Fibroblast of pulmonary artery (primary cell): ENCODE measurements around the gene SPNS2.
"Not testable (repeated sequence)": the region's sequence is repeated elsewhere in the genome, so short reads cannot be mapped to it uniquely, and the experiment has no call there.

Experiments used
- DNase-seq: peaks from one replicate; pipeline ENCODE4 v3.0.0-alpha.2; 2010; ENCODE audit warnings: low read depth
- H3K4me3 ChIP-seq: replicated peaks from 2 replicates; pipeline ENCODE4 v1.5.1; 2011; ENCODE audit warnings: low read depth, mild to moderate bottlenecking, control low read depth, low read length, moderate library complexity
- CTCF ChIP-seq: IDR thresholded peaks from 2 replicates; pipeline ENCODE4 v1.5.1; 2011; ENCODE audit warnings: mild to moderate bottlenecking, control low read depth, low read length, inconsistent platforms; ENCODE audit errors: missing control alignments

SPNS2 gene

DNA sequence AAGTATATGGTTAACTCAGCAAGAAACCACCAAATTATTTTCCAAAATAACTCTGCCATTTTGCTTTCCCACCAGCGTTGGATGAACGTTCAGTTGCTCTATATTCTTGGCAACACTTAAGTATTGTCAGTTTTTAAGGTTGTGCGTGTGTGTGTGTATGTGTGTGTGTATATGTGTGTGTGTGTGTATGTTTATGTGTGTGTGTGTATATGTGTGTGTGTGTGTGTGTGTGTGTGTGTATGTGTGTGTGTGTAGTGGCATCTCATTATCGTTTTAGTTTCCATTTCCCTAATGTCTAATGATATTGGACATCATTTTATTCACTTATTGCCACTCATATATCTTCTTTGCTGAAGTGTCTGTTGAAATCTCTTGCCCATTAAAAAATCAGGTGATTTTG, 74.4 kb downstream of the SPNS2 start:
- TF ChIP-seq CTCF: no peak

DNA sequence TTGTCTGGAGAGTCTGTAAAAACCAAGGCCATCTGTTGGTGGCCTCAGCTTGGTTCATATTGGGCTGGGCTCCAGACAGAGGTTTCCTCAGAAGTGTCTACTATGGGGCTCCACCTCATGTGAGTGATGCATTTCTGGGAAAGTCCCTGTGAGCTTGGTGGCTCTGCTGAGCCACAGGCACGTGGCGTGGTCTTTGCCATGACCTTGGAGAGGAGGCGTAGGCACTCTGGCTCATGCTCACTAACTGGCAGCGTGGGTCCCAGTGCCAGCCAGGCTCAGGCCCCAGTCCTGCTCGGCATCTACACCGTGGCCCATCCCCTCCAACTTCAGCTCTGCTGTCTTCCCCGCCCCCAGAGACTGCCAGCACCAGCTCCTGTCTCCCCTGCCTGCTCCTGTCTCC, 75.0 kb downstream of the SPNS2 start:
- no peak overlapping the region for H3K4me3 ChIP-seq
- DNase-seq: no peak
- TF ChIP-seq CTCF: no peak

More for the DNA sequence above, 74.4 kb downstream of the SPNS2 start:
- no peak overlapping the region for H3K4me3 ChIP-seq
- no peak for DNase-seq

DNA sequence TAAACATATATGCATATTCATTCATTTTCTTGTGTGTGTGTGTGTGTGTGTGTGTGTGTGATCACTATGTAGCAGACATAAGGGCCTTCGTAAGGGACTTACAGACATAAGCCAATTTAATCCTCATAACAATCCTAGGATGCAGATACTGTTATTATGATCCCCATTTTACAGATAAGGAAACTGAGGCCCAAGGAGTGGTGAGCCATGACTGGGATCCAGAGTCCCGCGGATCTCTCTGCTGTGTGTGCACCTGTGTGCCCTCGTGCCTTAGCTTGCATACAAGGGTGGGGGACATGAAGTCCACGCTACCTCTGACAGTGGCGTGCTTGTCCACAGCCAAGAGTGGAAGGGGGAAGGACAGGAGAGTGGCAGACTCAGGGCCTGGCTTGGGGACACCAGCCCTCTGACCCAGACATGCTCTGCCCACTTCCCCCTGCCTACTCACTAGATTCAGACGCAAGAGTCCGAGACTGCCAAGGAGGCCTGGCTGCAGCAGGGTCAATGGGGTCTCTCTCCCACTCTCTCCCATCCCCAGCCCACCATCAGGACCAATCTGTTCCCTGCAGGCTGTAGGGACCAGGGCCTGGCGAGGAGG, 75.9 kb downstream of the SPNS2 start:
- TF ChIP-seq CTCF: no peak
- no peak overlapping the region for H3K4me3 ChIP-seq
- no peak for DNase-seq

GRCh38 chr17:4576161-4576558, 77.5 kb downstream of the SPNS2 start:
- no peak for TF ChIP-seq CTCF
- H3K4me3 ChIP-seq: no peak overlapping the region
- DNase-seq: no peak

- no peak for TF ChIP-seq CTCF
- no peak overlapping the region for H3K4me3 ChIP-seq
- DNase-seq: no peak
These were observed 78.1 kb downstream of the SPNS2 start for GRCh38 chr17:4576729-4577322.

DNA sequence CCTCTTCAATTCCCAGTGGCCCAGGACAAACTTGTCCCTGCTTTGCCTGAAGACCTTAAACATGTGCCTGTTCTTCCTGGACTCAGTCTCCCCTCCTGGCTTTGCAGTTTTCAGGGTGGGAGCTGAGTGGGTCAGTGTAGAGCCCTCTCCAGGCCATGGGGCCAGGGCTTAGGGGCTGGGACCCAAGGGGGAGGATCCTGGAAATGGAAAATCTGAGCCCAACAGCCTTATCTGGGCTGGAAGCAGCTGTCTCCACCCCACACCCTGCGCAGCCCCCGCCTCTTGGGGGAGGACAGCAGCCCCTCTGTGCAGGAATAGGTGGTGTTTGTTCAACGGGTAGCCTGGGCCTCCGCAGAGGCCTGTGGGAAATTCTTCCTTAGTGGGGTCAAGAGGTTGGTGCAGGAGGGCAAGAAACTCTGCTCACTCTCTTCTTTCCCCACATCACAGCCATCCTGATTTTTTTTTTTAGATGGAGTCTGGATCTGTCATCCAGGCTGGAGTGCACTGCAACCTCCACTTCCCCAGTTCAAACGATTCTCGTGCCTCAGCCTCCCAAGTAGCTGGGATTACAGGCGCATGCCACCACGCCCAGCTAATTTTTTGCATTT, 78.8 kb downstream of the SPNS2 start:
- TF ChIP-seq CTCF: no peak

GRCh38 chr17:4578349-4578748, 79.7 kb downstream of the SPNS2 start:
- not testable (repeated sequence) for H3K4me3 ChIP-seq, DNase-seq

More for the DNA sequence above, 78.8 kb downstream of the SPNS2 start:
- no peak for DNase-seq
- no peak overlapping the region for H3K4me3 ChIP-seq
